GM12874 (cell line): Measurements from ENCODE around the gene CSTF2.

ENCODE experiments used
- CTCF ChIP-seq: IDR thresholded peaks from 2 replicates; pipeline ENCODE4 v1.5.1; 2011; ENCODE audit warnings: low read depth, mild to moderate bottlenecking, control low read depth, low read length, moderate library complexity; ENCODE audit not compliant: insufficient read depth

Gene CSTF2

GRCh38 chrX:100880368-100880767, 60.2 kb downstream of the CSTF2 start:
- no peak for TF ChIP-seq CTCF

DNA sequence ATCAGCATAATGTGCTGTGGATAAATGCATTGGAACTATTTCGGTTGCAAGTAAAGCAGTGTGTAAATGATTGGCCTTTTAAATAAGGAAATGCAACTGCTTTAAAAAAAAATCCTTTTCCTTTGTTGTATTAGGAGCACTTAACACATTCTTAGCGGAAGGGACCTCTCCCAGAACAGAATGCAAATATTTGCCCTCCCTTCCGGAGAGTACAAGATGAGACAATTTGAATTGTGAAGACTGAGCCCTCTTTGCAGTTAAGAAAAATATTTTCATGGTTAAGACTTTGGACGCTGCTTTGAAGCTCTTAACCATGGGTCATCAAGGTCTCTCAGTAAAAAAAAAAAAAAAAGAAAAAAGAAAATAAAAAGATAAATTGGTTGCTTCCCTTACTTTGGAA, 63.5 kb downstream of the CSTF2 start:
- no peak for TF ChIP-seq CTCF
